Measurements from ENCODE around the gene ATP2A3. TPM values are rescaled to one million over a fixed set of nuclear protein-coding genes. Genes with fewer than 3 reads are reported as not detected.
A peak's percentile ranks its signal among the peaks of the same experiment; 100 is the strongest.

The ATP2A3 gene
- total RNA-seq, 2 donors from 2014 or later = 16.3 to 44.5 TPM

- no peak for DNase-seq (ENCODE audit: low spot score)
- H3K27ac ChIP-seq = peak overlapping the region in 1 of 2 donors; percentile 87
- peaks cover 13% of the 10 kb centered on the region for H3K4me1 ChIP-seq (replicated peaks)
- TF ChIP-seq CTCF (IDR thresholded peaks at IDR 0.05) = no peak
- TF ChIP-seq POLR2AphosphoS5 (IDR thresholded peaks at IDR 0.05) = no peak
- no peak for TF ChIP-seq POLR2A (IDR thresholded peaks at IDR 0.05)
- no peak overlapping the region for H3K4me3 ChIP-seq
- 26% methylated on average over 13 of the region's 15 CpGs for WGBS
- no peaks in the 10 kb centered on the region for H3K27me3 ChIP-seq (replicated peaks; ENCODE audit: insufficient read depth)
- H3K9me3 ChIP-seq = no peaks in the 10 kb centered on the region
- no peaks in the 10 kb centered on the region for H3K36me3 ChIP-seq
- intact Hi-C loops (cut with DNase I) = no loop called here
These were observed 67.9 kb downstream of the ATP2A3 start for GRCh38 chr17:3896108-3896967.

DNA sequence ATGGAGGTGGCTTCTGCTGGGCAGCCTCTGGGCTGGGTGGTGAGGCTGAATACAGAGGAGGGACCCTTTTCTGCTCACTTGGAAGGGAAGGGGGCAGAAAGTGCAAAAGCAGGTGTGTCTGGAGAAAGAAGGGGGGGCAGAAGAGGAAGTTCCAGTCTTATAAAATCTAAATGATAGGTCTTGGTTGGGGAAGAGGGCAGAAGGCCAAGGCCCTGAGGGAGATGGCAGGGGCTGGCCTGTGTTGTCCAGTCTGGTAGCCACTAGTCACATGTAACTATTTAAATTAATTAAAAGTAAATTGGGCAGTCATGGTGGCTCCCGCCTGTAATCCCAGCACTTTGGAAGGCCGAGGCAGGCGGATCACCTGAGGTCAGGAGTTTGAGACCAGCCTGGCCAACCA, 68.9 kb downstream of the ATP2A3 start:
- DNase-seq (ENCODE audit: low spot score) = no peak
- Histone ChIP-seq H3K27ac (peak overlapping the region; percentile 63 to 87), H3K27me3 (replicated peaks; ENCODE audit: insufficient read depth) (no peaks in the 10 kb centered on the region), H3K36me3 (no peaks in the 10 kb centered on the region), H3K4me1 (replicated peaks) (peaks cover 13% of the 10 kb centered on the region), H3K4me3 (no peak overlapping the region), H3K9me3 (no peaks in the 10 kb centered on the region)
- intact Hi-C loops (cut with DNase I) = no loop called here
- TF ChIP-seq POLR2AphosphoS5 (IDR thresholded peaks at IDR 0.05) (no peak), POLR2A (IDR thresholded peaks at IDR 0.05) (no peak), CTCF (IDR thresholded peaks at IDR 0.05) (no peak)
- WGBS = 92% methylated on average over 3 of the region's 3 CpGs

DNA sequence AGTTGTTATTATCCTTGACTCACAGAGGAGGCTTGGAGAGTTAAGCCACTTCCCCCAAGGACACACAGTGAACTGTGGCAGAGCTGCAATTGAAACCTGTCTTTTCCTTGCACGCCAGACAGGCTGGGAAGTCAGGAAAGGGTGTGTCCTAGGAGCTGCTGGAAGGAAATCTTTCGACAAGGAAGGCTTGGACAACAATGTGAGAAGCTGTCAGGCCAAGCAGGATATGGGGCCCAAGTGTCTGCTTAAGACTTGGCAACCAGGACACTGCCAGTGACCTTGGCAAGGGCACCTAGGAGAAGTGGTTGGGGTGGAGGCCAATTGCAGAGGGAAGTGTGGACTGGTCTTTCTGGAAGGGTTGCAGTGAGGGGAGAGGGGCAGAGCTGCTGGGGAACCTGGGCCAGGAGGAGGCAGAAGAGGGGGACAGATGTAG, 69.3 kb downstream of the ATP2A3 start:
- peak; percentile 55 for DNase-seq (ENCODE audit: low spot score)
- Histone ChIP-seq H3K27ac (peak overlapping the region; percentile 63 to 87), H3K4me1 (replicated peaks) (peaks cover 13% of the 10 kb centered on the region), H3K36me3 (no peaks in the 10 kb centered on the region), H3K27me3 (replicated peaks; ENCODE audit: insufficient read depth) (no peaks in the 10 kb centered on the region), H3K4me3 (no peak overlapping the region), H3K9me3 (no peaks in the 10 kb centered on the region)
- WGBS = 4% methylated on average over 2 of the region's 2 CpGs
- TF ChIP-seq POLR2A (IDR thresholded peaks at IDR 0.05) (no peak), POLR2AphosphoS5 (IDR thresholded peaks at IDR 0.05) (peak; percentile 65)
- intact Hi-C loops (cut with DNase I) = no loop called here

GRCh38 chr17:3894188-3894587, 70.0 kb downstream of the ATP2A3 start:
- Histone ChIP-seq H3K36me3 (no peaks in the 10 kb centered on the region), H3K9me3 (no peaks in the 10 kb centered on the region), H3K27me3 (replicated peaks; ENCODE audit: insufficient read depth) (no peaks in the 10 kb centered on the region), H3K4me3 (no peak overlapping the region), H3K4me1 (replicated peaks) (peaks cover 13% of the 10 kb centered on the region), H3K27ac (peak overlapping the region; percentile 75 to 87)
- DNase-seq (ENCODE audit: low spot score) = no peak
- 96% methylated on average over 5 of the region's 5 CpGs for WGBS
- intact Hi-C loops (cut with DNase I) = no loop called here
- TF ChIP-seq CTCF (IDR thresholded peaks at IDR 0.05) = no peak
- TF ChIP-seq POLR2AphosphoS5 (IDR thresholded peaks at IDR 0.05) = no peak
- no peak for TF ChIP-seq POLR2A (IDR thresholded peaks at IDR 0.05)

- Histone ChIP-seq H3K4me1 (replicated peaks) (peaks cover 13% of the 10 kb centered on the region), H3K27me3 (replicated peaks; ENCODE audit: insufficient read depth) (no peaks in the 10 kb centered on the region), H3K4me3 (peak overlapping the region in 1 of 2 donors; percentile 57), H3K9me3 (no peaks in the 10 kb centered on the region), H3K27ac (peak overlapping the region; percentile 75 to 87), H3K36me3 (no peaks in the 10 kb centered on the region)
- 72% methylated on average over 7 of the region's 7 CpGs for WGBS
- DNase-seq (ENCODE audit: low spot score) = no peak
- TF ChIP-seq CTCF (IDR thresholded peaks at IDR 0.05) (no peak), POLR2AphosphoS5 (IDR thresholded peaks at IDR 0.05) (no peak), POLR2A (IDR thresholded peaks at IDR 0.05) (no peak)
- intact Hi-C loops (cut with DNase I) = no loop called here
These were observed 70.5 kb downstream of the ATP2A3 start for GRCh38 chr17:3893720-3894116.

Data from prostate gland (tissue), 2 donors.